ENCODE measurements around the gene R3HDM4.

The R3HDM4 gene

GRCh38 chr19:927351-927779 is 14.3 kb upstream of the R3HDM4 start:
- no peak overlapping the region for H3K27ac ChIP-seq
- TF ChIP-seq CTCF (IDR thresholded peaks at IDR 0.05) (no peak), ZFX (IDR thresholded peaks at IDR 0.05; ENCODE audit: borderline replicate concordance) (no peak)

DNA sequence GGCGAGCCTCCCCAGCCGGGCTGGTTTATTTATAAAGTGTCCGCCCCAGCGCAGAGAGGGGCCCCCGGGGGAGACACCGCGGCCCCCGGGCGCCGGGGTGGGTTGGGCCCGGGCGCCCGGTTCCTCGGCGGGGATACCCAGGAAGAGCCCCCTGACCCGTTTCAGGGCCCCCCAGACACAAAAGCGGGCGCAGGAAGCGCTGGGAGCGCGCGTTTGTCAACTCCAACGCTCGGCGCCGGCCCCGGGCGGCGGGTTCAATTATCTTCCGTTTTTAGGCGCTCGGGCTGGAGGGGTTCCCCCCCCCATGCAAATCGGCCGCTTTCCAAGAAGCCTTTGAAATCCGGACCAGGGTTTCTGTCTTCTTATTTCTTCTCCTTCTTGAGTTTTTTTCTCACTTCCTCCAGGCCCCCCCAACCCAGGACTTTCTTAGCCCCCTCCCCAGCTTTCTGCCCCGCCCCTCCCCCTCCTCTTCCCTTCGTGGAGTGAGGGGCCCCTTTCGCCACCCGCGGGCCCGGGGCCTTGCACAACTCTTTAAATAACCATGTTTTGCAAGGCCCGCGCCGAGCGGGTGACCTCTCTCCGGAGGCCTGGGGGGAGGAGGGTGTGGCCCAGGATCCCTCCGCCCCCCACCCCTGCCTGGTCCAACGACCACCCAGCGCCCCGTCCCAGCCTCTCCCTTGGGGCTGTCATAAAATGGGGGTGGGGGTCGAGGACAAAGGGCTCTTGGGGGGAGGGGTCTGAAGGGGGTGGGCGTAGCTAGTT is 13.8 kb upstream of the R3HDM4 start:
- no peak for TF ChIP-seq ZFX (IDR thresholded peaks at IDR 0.05; ENCODE audit: borderline replicate concordance)
- no peak for TF ChIP-seq CTCF (IDR thresholded peaks at IDR 0.05)
- H3K27ac ChIP-seq: peak overlapping the region; percentile 80

DNA sequence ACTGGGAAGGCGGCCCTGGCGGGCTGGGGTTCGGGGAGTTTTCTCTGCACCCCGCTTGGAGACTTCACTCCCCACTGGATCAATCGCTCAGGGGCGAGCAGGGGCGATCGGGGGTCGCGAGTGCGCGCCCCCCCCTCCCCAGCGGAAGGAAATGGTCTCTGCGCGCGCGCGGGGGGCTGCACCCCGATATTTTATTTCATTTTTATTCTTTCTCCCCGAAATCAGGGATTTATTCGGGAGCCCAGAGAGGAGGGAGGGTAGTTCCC is 13.2 kb upstream of the R3HDM4 start:
- TF ChIP-seq CTCF (IDR thresholded peaks at IDR 0.05): no peak
- TF ChIP-seq ZFX (IDR thresholded peaks at IDR 0.05; ENCODE audit: borderline replicate concordance): no peak
- H3K27ac ChIP-seq: peak overlapping the region; percentile 80

- TF ChIP-seq ZFX (IDR thresholded peaks at IDR 0.05; ENCODE audit: borderline replicate concordance): no peak
- no peak for TF ChIP-seq CTCF (IDR thresholded peaks at IDR 0.05)
- H3K27ac ChIP-seq: peak within 1 kb of the TSS; percentile 80
Observed at GRCh38 chr19:925526-926322, 12.7 kb upstream of the R3HDM4 start, which contains the start of gene ARID3A. Gene ARID3A, plus strand, starts transcription at chr19:926035. Its CDS starts 3,494 bp downstream, at chr19:929529.

DNA sequence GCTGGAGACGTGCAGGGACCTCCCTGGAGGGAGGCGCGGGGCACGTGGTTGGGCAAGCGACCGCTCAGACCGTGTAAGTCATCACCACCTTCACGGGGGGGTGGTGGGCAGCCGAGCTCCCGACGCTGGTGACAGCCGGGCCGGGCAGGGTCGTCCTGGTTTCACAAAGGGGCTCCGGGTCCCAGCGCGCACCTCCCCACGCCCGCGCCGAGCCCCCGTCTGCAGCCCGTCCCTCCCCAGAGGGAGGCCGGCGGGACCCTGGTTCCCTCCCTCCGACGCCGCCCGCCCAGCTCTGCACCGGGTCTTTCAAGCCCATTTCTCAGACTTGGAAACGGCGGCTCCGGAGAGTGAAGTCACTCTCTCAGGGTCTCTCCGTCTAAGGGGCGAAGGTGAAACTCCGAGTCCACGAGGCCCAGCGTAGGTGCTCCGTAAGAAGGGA is 12.1 kb upstream of the R3HDM4 start:
- TF ChIP-seq CTCF (IDR thresholded peaks at IDR 0.05): no peak
- TF ChIP-seq ZFX (IDR thresholded peaks at IDR 0.05; ENCODE audit: borderline replicate concordance): no peak
- H3K27ac ChIP-seq: peak overlapping the region; percentile 80

- TF ChIP-seq ZFX (IDR thresholded peaks at IDR 0.05; ENCODE audit: borderline replicate concordance) (no peak), CTCF (IDR thresholded peaks at IDR 0.05) (no peak)
- H3K27ac ChIP-seq: peak overlapping the region; percentile 80
Observed at GRCh38 chr19:924553-925086, 11.6 kb upstream of the R3HDM4 start.

Data from 22Rv1 (cell line).